HEK293 (cell line): ENCODE data around the gene KLF13.

Experiments used
- BCL11A ChIP-seq: fragments of 450-650 bp; formaldehyde crosslinking; IDR thresholded peaks from 2 replicates; pipeline ENCODE4 v1.5.1; 2016; ENCODE audit warnings: low read depth, missing biosample characterization, missing genetic modification characterization
- CTCF ChIP-seq: fragments of 450-650 bp; formaldehyde crosslinking; IDR thresholded peaks from 2 replicates; pipeline ENCODE4 v1.5.1; 2016; ENCODE audit warnings: missing biosample characterization, missing genetic modification characterization
- GLIS2 ChIP-seq: fragments of 450-650 bp; formaldehyde crosslinking; IDR thresholded peaks from 2 replicates; pipeline ENCODE4 v1.5.1; 2016; ENCODE audit warnings: missing biosample characterization, missing genetic modification characterization
- KLF16 ChIP-seq: fragments of 450-650 bp; formaldehyde crosslinking; IDR thresholded peaks from 2 replicates; pipeline ENCODE4 v1.5.1; 2017; ENCODE audit warnings: missing biosample characterization, missing genetic modification characterization
- PBX3 ChIP-seq: sonication (generic); formaldehyde crosslinking; IDR thresholded peaks from 2 replicates; pipeline ENCODE4 v1.8.1; 2022; ENCODE audit warnings: mild to moderate bottlenecking, moderate library complexity, missing genetic modification reagents
- YY1 ChIP-seq: fragments of 450-650 bp; formaldehyde crosslinking; IDR thresholded peaks from 2 replicates; pipeline ENCODE4 v1.5.1; 2018; ENCODE audit warnings: missing biosample characterization, missing genetic modification characterization
- ZNF138 ChIP-seq: fragments of 450-650 bp; formaldehyde crosslinking; IDR thresholded peaks from 2 replicates; pipeline ENCODE4 v1.5.1; 2016; ENCODE audit warnings: missing biosample characterization, missing genetic modification characterization, borderline replicate concordance
- ZNF169 ChIP-seq: fragments of 450-650 bp; formaldehyde crosslinking; IDR thresholded peaks from 2 replicates; pipeline ENCODE4 v1.5.1; 2016; ENCODE audit warnings: missing biosample characterization, missing genetic modification characterization
- ZNF513 ChIP-seq: fragments of 450-650 bp; IDR thresholded peaks from 2 replicates; pipeline ENCODE4 v1.5.1; 2018; ENCODE audit warnings: missing biosample characterization, missing genetic modification characterization

GRCh38 chr15:31320022-31320421 lies 6.6 kb upstream of the KLF13 start:
- TF ChIP-seq CTCF (tag by site-specific recombination) (no peak), ZNF169 (tag by site-specific recombination) (no peak), ZNF138 (no peak), KLF16 (tag by site-specific recombination) (no peak), PBX3 (CRISPR knock-in tag) (no peak), ZNF513 (tag by site-specific recombination) (no peak), GLIS2 (tag by site-specific recombination) (no peak), BCL11A (tag by site-specific recombination) (no peak), YY1 (tag by site-specific recombination) (no peak)
